DMS 273 treated with DMSO at 0.1 percent for 48 hours (cell line): ENCODE results near the gene WHAMM.
A peak's percentile ranks its signal among the peaks of the same experiment; 100 is the strongest.
"Not testable (repeated sequence)": the region's sequence is repeated elsewhere in the genome, so short reads cannot be mapped to it uniquely, and the experiment has no call there.

ENCODE experiments used
- DNase-seq: peaks from one replicate; lab custom pipeline; 2025; lab: John Stamatoyannopoulos, UW

Gene WHAMM

GRCh38 chr15:82809308-82810060 lies at the start of gene WHAMM:
Gene WHAMM (plus strand): TSS chr15:82809628. CDS start chr15:82809727, 99 bp downstream.
- DNase-seq: peak; percentile 93

DNA sequence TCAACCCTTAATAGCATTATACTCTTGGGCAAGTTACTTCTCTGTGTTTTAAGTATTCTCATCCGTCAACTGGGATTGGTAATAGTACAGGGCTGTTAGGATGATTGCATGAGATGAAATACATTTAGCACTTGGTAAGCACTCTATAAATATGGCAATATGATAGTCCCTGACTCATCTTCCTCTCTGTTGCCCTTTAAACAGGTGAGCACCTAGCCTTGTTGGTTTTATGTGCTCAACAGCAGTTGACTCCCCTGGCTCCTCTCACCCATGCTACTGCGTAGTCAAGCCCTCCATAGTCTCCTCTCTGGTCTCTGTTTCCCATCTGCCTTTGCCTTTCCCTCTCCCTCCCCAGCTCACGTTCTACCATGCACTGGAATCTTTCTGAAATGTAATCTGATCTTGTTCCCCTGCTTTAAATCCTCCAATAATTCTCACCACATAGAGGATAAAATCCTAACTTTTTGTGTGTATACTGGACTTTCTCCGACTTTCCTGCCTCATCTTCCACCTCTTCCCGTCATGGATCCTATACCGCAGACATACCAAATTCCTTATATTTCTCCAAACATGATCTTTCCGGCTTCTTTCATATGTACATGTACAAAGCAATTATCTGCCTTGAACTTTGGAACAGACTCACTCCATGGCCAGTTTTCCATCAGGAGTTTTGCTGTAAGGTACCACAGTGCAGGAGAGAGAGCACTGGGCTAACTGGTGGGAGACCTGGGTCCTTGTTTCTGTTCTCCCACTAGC lies 45.9 kb upstream of the WHAMM start:
- no peak for DNase-seq

- no peak for DNase-seq
Measured at GRCh38 chr15:82764117-82764490, 45.3 kb upstream of the WHAMM start.

GRCh38 chr15:82764740-82765139 lies 44.7 kb upstream of the WHAMM start:
- DNase-seq: no peak

DNA sequence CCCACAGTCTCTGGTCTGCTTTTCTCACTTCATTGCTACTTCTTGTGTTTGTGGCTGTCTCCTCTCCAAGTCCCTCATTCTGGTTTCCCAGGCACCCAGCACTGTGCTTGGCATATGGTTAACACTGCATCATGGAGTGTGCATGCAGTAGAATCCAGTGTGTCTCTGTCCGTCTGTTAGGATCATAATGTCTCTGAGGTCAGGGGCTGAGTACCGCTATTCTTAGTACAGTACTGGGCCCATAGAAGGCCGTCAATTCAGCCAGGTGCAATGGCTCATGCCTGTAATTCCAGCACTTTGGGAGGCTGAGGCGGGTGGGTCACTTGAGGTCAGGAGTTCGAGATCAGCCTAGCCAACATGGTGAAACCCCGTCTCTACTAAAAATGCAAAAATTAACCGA lies 43.2 kb upstream of the WHAMM start:
- DNase-seq: not testable (repeated sequence)

DNA sequence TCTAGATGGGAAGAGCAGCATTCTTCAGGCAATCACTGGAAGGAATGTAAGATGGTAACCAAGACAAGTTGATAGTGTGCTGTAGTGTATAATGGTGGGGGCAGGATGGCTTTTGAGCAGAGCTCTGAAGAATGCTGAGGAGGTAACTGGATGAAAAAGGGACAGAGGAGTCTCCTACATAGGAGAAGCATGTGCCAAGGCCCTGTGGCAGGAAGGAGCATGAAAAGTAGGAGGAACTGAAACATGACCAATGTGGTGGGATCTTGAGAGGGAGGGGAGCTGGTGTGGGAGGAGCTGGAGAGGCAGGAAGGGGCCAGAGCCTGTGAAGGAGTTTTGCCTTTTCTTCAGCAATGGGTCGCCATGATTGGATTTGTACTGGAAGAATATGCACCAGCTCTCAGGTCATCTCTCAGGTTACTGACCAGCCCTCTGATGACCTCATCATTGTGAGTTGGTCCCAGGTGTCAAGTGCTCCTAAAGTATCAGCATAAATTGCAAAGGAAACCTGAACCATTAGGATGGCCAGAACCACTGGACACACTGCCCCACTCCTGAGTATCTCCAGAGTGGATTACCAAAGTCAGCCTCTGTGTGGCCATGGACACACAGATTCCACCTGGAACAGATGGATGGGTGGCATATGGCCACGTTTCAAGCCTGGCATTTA lies 42.1 kb upstream of the WHAMM start:
- no peak for DNase-seq

DNA sequence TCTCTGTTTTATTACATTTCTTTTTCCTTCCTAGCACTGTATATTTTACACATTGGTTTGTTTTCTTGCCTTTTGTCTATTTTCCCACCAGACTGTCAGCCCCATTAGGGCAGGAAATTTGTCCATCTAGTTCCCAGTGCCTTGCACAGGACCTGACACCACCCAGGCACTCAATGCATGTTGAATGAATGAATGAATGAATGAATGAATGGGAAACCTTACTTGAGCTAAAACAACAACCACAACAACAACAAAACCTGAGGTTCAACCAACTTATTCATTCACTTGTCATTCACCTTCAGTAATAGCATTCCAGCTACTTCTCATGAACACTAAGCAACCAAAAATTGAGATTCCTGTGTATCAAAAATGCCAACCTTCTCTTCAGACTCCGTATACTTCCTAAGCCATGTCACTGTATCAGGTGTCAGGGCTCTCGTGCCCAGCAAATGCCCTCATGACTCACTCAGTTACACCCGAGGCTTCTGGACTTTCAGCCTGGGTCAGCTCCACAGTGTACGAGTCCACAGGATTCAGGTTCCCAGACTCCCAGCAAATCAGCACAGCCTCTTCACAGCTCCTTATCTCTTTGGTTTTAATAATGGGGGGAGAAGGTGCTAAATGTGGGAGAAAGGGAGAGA lies 40.9 kb upstream of the WHAMM start:
- DNase-seq: no peak

DNA sequence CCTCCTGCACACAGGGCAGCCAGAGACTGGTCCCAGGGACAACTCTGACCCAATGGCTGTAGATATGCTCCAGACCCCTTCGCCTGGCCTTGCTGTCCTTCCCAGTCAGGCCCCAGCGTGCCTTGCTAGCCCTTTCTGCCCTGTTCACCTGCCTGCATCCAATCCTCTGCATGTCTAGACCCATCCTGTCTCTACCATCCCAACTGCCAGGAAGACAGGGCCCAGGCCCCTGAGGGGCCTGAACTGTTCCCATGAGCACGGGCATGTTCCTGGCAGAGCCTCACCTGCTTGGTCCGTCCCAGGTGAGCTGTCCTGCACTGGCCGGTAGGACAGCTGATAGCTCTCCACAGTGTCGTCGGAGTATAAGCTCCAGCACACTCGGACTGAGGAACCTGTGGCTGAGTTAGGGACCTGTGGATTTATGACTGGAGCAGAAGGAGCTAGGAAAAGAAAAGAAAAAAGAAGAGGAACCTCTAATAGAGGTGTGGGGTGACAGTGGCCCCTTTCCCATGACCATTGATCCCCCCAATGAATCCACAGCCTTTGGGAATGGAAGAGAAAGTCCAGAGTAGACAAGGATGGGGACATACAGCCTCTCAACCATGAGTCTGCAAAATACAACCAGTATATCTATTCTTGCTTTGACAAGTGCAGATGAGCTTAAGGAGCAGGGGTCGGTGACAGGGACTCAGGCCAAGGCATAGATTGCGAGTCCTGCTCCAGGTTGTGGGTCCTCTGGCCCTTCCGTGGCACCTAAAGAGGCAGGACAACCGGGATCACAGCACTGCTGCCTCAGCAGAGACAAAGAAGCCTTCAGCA lies 37.4 kb upstream of the WHAMM start:
- no peak for DNase-seq

- DNase-seq: no peak
Measured at GRCh38 chr15:82774496-82774895, 34.9 kb upstream of the WHAMM start.

- no peak for DNase-seq
Measured at GRCh38 chr15:82778755-82779154, 30.7 kb upstream of the WHAMM start.

DNA sequence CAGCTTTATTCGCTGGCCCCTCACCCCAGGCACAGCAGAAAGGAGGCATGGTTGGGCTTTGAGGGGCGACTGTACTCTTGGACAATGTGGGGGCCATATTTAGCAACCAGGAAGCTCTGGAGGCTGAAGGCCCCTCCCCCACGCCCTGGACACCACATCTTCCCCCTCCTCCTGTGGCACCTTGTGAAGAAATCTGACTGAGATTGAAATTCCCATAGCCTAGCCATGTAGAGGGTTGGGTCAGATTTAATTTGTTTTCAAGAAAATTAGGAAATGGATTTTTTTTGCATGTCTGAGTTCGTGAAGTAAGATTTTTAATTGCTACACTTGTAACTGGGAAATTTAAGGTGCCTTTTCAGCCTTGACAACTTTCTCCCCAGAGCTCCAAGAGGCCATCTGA lies 28.1 kb upstream of the WHAMM start:
- DNase-seq: no peak

- no peak for DNase-seq
Measured at GRCh38 chr15:82788496-82788895, 20.9 kb upstream of the WHAMM start.

GRCh38 chr15:82789491-82789890 lies 19.9 kb upstream of the WHAMM start:
- DNase-seq: no peak

DNA sequence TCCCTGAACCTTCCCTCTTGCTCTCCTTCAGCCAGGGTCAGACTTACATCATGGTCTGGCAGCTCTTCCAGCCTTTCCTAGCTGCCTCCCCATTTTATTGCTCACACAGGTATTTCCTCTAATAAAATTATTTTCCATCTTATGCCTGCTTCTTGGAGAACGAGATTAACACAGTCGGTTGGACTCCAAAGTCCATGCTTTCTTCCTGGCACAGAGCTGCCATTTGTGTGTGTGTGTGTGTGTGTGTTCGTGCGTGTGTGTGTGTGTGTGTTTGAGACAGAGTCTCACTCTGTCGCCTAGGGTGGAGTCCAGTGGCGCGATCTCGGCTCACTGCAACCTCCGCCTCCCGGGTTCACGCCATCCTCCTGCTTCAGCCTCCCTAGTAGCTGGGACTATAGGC lies 19.1 kb upstream of the WHAMM start:
- DNase-seq: no peak

- DNase-seq: no peak
Measured at GRCh38 chr15:82792068-82792467, 17.4 kb upstream of the WHAMM start.

DNA sequence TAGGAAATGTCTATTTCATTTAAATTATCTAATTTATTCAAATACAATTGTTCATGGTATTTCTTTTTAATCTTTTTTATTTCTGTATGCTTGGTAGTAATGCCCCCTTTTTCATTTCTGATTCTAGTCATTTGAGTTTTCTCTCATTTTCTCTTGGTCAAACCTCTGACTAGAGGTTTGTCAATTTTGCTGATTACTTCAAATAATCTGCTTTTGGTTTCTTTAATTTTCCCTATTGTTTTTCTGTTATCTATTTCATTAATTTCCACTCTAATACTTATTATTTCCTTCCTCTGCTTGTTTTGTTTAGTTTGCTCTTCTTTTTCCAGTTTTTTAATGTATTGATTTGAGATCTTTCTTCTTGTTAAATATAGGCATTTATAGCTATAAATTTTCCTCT lies 15.7 kb upstream of the WHAMM start:
- no peak for DNase-seq

DNA sequence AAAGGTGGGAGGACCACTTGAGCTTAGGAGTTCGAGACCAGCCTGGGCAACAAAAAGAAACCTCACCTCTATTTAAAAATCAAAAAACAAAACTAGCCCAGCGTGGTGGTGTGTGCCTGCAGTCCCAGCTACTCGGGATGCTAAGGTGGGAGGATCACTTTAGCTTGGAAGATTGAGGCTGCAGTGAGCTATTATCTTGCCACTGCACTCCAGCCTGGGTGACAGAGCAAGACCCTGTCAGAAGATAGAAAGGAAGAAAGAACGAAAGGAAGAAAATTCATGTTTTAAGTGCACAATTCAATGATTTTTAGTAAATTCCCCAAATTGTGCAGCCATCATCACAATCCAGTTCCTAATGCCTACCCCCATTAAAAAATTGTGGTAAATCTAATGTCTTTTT lies 11.3 kb upstream of the WHAMM start:
- DNase-seq: no peak

GRCh38 chr15:82798531-82799166 lies 10.8 kb upstream of the WHAMM start:
- DNase-seq: no peak

DNA sequence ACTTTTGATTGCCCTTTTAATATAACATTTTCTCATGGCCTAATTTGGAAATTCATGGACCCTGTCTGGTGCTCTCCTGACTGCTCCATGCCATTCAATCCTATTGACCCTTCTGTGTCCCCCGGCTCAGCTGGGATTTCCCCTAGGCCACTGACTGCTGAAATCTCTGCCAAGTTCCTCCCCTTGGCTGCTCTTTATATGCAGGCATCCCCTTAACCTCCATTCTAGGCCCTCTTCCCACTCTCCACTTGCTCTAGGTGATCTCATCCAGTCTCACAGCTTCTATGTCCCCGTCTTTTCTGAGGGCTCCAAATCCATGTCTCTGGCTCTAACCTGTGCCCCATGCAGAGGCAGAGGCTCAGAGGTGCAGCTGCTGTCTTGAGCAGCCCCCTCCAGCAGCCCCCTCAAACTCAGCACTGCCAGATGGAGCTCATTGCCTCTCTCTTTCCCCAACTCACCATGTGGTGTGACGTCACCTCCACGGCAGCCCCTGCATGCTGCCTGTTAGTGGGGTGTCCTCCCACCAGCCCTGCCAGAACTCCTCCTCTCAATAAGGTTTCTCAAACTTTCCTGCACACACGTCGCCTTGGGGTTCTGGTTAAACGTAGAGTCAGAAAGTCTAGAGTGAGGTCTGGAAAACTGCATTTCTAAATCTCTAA lies 10.1 kb upstream of the WHAMM start:
- DNase-seq: no peak

GRCh38 chr15:82802497-82802896 lies 6.9 kb upstream of the WHAMM start:
- DNase-seq: no peak
